ENCODE data around the gene TRIM27. TPM values are rescaled to one million over a fixed set of nuclear protein-coding genes. Genes with fewer than 3 reads are reported as not detected.
A peak's percentile ranks its signal among the peaks of the same experiment; 100 is the strongest.

TRIM27 gene
- total RNA-seq, 1 donor from 2014 or later = 54.5 TPM

- H3K9me3 Mint-ChIP-seq (ENCODE audit: unreplicated experiment) = peaks cover 4% of the 10 kb centered on the region
- TF ChIP-seq, protein P1, sequence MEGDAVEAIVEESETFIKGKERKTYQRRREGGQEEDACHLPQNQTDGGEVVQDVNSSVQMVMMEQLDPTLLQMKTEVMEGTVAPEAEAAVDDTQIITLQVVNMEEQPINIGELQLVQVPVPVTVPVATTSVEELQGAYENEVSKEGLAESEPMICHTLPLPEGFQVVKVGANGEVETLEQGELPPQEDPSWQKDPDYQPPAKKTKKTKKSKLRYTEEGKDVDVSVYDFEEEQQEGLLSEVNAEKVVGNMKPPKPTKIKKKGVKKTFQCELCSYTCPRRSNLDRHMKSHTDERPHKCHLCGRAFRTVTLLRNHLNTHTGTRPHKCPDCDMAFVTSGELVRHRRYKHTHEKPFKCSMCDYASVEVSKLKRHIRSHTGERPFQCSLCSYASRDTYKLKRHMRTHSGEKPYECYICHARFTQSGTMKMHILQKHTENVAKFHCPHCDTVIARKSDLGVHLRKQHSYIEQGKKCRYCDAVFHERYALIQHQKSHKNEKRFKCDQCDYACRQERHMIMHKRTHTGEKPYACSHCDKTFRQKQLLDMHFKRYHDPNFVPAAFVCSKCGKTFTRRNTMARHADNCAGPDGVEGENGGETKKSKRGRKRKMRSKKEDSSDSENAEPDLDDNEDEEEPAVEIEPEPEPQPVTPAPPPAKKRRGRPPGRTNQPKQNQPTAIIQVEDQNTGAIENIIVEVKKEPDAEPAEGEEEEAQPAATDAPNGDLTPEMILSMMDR (IDR thresholded peaks at IDR 0.05; ENCODE audit: insufficient read depth, low read depth, low read length) = no peak
- TF ChIP-seq EZH2 (IDR thresholded peaks at IDR 0.05; ENCODE audit: insufficient read depth, low read length) = no peak
Measured at GRCh38 chr6:28863604-28864325, 60.0 kb downstream of the TRIM27 start.

DNA sequence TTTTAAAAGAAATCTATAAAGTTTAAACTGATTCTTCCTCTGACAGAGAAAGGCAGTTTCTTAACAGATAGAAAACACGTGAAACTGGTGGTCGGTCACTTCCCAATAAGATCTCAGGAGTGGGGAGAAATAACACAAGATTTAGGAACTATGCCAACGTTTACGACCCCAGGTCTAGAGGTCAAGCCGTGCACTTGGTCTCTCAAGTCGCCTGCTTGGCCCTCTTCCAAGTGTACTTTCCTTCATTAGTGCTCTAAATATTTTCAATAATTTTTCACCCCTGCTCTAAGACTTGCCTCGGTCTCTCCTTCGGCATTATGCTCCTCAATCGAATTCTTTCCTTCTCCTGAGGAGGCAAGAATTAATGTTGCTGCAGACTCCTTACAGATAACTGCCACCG is 61.7 kb downstream of the TRIM27 start:
- Histone ChIP-seq H3K27me3 (ENCODE audit: insufficient read depth, low read length) (no peaks in the 10 kb centered on the region), H3K9ac (ENCODE audit: low read length) (no peak overlapping the region), H3K9me3 (ENCODE audit: insufficient read depth, low read depth, low read length) (no peaks in the 10 kb centered on the region), H3K36me3 (ENCODE audit: insufficient read depth, low read length) (no peaks in the 10 kb centered on the region), H3K27ac (ENCODE audit: low read depth, low read length) (no peak overlapping the region), H3K4me2 (ENCODE audit: low read length) (no peak overlapping the region), H4K20me1 (ENCODE audit: insufficient read depth, low read length) (no peaks in the 10 kb centered on the region), H3K4me3 (ENCODE audit: insufficient read depth, low read depth, low read length) (no peak overlapping the region), H3K4me1 (ENCODE audit: insufficient read depth, low read length) (peaks cover 10% of the 10 kb centered on the region), H3K79me2 (ENCODE audit: insufficient read depth, low read length) (no peaks in the 10 kb centered on the region), H2AFZ (ENCODE audit: low read depth, low read length) (no peak overlapping the region)
- Mint-ChIP-seq H3K36me3 (ENCODE audit: low read depth, unreplicated experiment) (no peaks in the 10 kb centered on the region), H3K9me3 (ENCODE audit: unreplicated experiment) (peaks cover 4% of the 10 kb centered on the region), H3K27me3 (ENCODE audit: low read depth, unreplicated experiment) (peaks cover 5% of the 10 kb centered on the region), H3K27ac (ENCODE audit: unreplicated experiment) (no peak overlapping the region), H3K4me1 (ENCODE audit: low read depth, unreplicated experiment) (peaks cover 2% of the 10 kb centered on the region), H3K4me3 (ENCODE audit: unreplicated experiment) (no peak overlapping the region)
- no peak for DNase-seq (ENCODE audit: low read depth)
- TF ChIP-seq EZH2 (IDR thresholded peaks at IDR 0.05; ENCODE audit: insufficient read depth, low read length) = no peak
- TF ChIP-seq, protein P1 (IDR thresholded peaks at IDR 0.05; ENCODE audit: insufficient read depth, low read depth, low read length) = no peak
- no peak for FAIRE-seq

More at GRCh38 chr6:28863604-28864325, 60.0 kb downstream of the TRIM27 start:
- Histone ChIP-seq H3K27me3 (ENCODE audit: insufficient read depth, low read length) (no peaks in the 10 kb centered on the region), H3K4me2 (ENCODE audit: low read length) (peak overlapping the region; percentile 82), H2AFZ (ENCODE audit: low read depth, low read length) (peak overlapping the region; percentile 92), H3K27ac (ENCODE audit: low read depth, low read length) (peak overlapping the region; percentile 5), H3K79me2 (ENCODE audit: insufficient read depth, low read length) (no peaks in the 10 kb centered on the region), H3K36me3 (ENCODE audit: insufficient read depth, low read length) (no peaks in the 10 kb centered on the region), H3K9ac (ENCODE audit: low read length) (peak overlapping the region; percentile 69), H3K9me3 (ENCODE audit: insufficient read depth, low read depth, low read length) (no peaks in the 10 kb centered on the region), H3K4me3 (ENCODE audit: insufficient read depth, low read depth, low read length) (peak overlapping the region; percentile 77), H4K20me1 (ENCODE audit: insufficient read depth, low read length) (no peaks in the 10 kb centered on the region), H3K4me1 (ENCODE audit: insufficient read depth, low read length) (peaks cover 10% of the 10 kb centered on the region)
- no peaks in the 10 kb centered on the region for H3K36me3 Mint-ChIP-seq (ENCODE audit: low read depth, unreplicated experiment)
- peak overlapping the region; percentile 94 for H3K4me3 Mint-ChIP-seq (ENCODE audit: unreplicated experiment)
- H3K4me1 Mint-ChIP-seq (ENCODE audit: low read depth, unreplicated experiment) = peaks cover 3% of the 10 kb centered on the region
- FAIRE-seq (no peak), DNase-seq (ENCODE audit: low read depth) (peak; percentile 55)
- peak overlapping the region; percentile 2 for H3K27ac Mint-ChIP-seq (ENCODE audit: unreplicated experiment)
- H3K27me3 Mint-ChIP-seq (ENCODE audit: low read depth, unreplicated experiment) = peaks cover 6% of the 10 kb centered on the region

DNA sequence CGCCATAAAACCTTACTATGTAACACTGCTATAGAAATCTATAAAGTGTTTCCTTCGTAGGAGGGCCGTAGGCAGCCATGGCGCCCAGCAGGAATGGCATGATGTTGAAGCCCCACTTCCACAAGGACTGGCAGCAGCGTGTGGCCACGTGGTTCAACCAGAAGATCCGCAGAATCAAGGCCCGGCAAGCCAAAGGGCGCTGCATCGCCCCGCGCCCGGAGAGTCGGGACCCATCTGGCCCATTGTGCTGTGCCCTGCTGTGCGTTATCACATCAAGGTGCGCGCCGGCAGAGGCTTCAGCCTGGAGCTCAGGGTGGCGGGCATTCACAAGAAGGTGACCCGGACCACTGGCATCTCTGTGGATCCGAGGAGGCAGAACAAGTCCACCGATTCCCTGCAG is 62.4 kb downstream of the TRIM27 start:
- Histone ChIP-seq H3K4me1 (ENCODE audit: insufficient read depth, low read length) (peaks cover 7% of the 10 kb centered on the region), H3K4me3 (ENCODE audit: insufficient read depth, low read depth, low read length) (no peak overlapping the region), H3K4me2 (ENCODE audit: low read length) (no peak overlapping the region), H3K9me3 (ENCODE audit: insufficient read depth, low read depth, low read length) (no peaks in the 10 kb centered on the region), H4K20me1 (ENCODE audit: insufficient read depth, low read length) (no peaks in the 10 kb centered on the region), H3K36me3 (ENCODE audit: insufficient read depth, low read length) (no peaks in the 10 kb centered on the region), H3K27ac (ENCODE audit: low read depth, low read length) (no peak overlapping the region), H3K27me3 (ENCODE audit: insufficient read depth, low read length) (no peaks in the 10 kb centered on the region), H3K9ac (ENCODE audit: low read length) (no peak overlapping the region), H2AFZ (ENCODE audit: low read depth, low read length) (no peak overlapping the region), H3K79me2 (ENCODE audit: insufficient read depth, low read length) (no peaks in the 10 kb centered on the region)
- H3K9me3 Mint-ChIP-seq (ENCODE audit: unreplicated experiment) = peaks cover 4% of the 10 kb centered on the region
- no peak for DNase-seq (ENCODE audit: low read depth)
- TF ChIP-seq, protein P1 (IDR thresholded peaks at IDR 0.05; ENCODE audit: insufficient read depth, low read depth, low read length) = no peak
- TF ChIP-seq EZH2 (IDR thresholded peaks at IDR 0.05; ENCODE audit: insufficient read depth, low read length) = no peak
- no peak overlapping the region for H3K4me3 Mint-ChIP-seq (ENCODE audit: unreplicated experiment)
- no peaks in the 10 kb centered on the region for H3K36me3 Mint-ChIP-seq (ENCODE audit: low read depth, unreplicated experiment)
- H3K27me3 Mint-ChIP-seq (ENCODE audit: low read depth, unreplicated experiment) = peaks cover 5% of the 10 kb centered on the region
- FAIRE-seq = no peak
- no peaks in the 10 kb centered on the region for H3K4me1 Mint-ChIP-seq (ENCODE audit: low read depth, unreplicated experiment)
- H3K27ac Mint-ChIP-seq (ENCODE audit: unreplicated experiment) = no peak overlapping the region
